GM19328 (cell line): Measurements from ENCODE around the gene PPP1R13B.

ENCODE experiments used
- ATAC-seq: cut with Tn5 transposase; IDR thresholded peaks from one replicate; pipeline ENCODE4 v1.9.1; 2021; ENCODE audit warnings: mild to moderate bottlenecking, moderate library complexity; ENCODE audit not compliant: unreplicated experiment

Gene PPP1R13B

GRCh38 chr14:103688906-103689902, 158.2 kb downstream of the PPP1R13B start:
- no peak for ATAC-seq

GRCh38 chr14:103688441-103688840, 158.9 kb downstream of the PPP1R13B start:
- ATAC-seq: no peak

GRCh38 chr14:103687712-103688111, 159.7 kb downstream of the PPP1R13B start:
- no peak for ATAC-seq

- ATAC-seq: no peak
Measured at GRCh38 chr14:103686831-103687485, 160.4 kb downstream of the PPP1R13B start.

GRCh38 chr14:103685276-103686211, 161.8 kb downstream of the PPP1R13B start:
- no peak for ATAC-seq

GRCh38 chr14:103684871-103685270, 162.5 kb downstream of the PPP1R13B start:
- no peak for ATAC-seq

- no peak for ATAC-seq
Measured at GRCh38 chr14:103684471-103684870, 162.9 kb downstream of the PPP1R13B start.
